Effector memory CD4-positive, alpha-beta T cell (primary cell): ENCODE measurements around the gene CADM4.
"Not testable (repeated sequence)": the region's sequence is repeated elsewhere in the genome, so short reads cannot be mapped to it uniquely, and the experiment has no call there.

Experiments used
- DNase-seq, 3 donors: peaks; one replicate each; pipeline ENCODE4 v3.0.0-alpha.2; 2020
- H3K27ac ChIP-seq: 2 replicates; pipeline ENCODE4 v1.7.0; 2013; ENCODE audit warnings: mild to moderate bottlenecking, low read length, moderate library complexity; ENCODE audit not compliant: insufficient read depth, poor library complexity, severe bottlenecking
- H3K27me3 ChIP-seq: replicated peaks from 2 replicates; pipeline ENCODE4 v1.7.0; 2013; ENCODE audit warnings: mild to moderate bottlenecking, low read length; ENCODE audit not compliant: insufficient read depth, control insufficient read depth, poor library complexity, severe bottlenecking
- H3K36me3 ChIP-seq: 2 replicates; pipeline ENCODE4 v1.7.0; 2013; ENCODE audit warnings: mild to moderate bottlenecking, low read length, moderate library complexity; ENCODE audit not compliant: control insufficient read depth, insufficient read depth
- H3K4me1 ChIP-seq: 2 replicates; pipeline ENCODE4 v1.7.0; 2013; ENCODE audit warnings: low read length, mild to moderate bottlenecking; ENCODE audit not compliant: control insufficient read depth, insufficient read depth, poor library complexity, severe bottlenecking
- H3K4me3 ChIP-seq: 2 replicates; pipeline ENCODE4 v1.7.0; 2013; ENCODE audit warnings: low read length, low read depth, mild to moderate bottlenecking; ENCODE audit not compliant: insufficient read depth, poor library complexity, severe bottlenecking
- H3K9me3 ChIP-seq: 2 replicates; pipeline ENCODE4 v1.7.0; 2013; ENCODE audit warnings: mild to moderate bottlenecking, low read length, moderate library complexity; ENCODE audit not compliant: control insufficient read depth

The CADM4 gene

GRCh38 chr19:43611788-43612187 lies 27.9 kb downstream of the CADM4 start, which contains the start of gene SRRM5:
Gene SRRM5 (plus strand): TSS chr19:43612088. CDS start chr19:43612122, 34 bp downstream.
- Histone ChIP-seq H3K27me3 (no peaks in the 10 kb centered on the region), H3K4me3 (no peak within 1 kb of the TSS), H3K9me3 (no peaks in the 10 kb centered on the region), H3K27ac (no peak within 1 kb of the TSS), H3K36me3 (peaks cover 27% of the 10 kb centered on the region), H3K4me1 (no peaks in the 10 kb centered on the region)
- no peak for DNase-seq

GRCh38 chr19:43610493-43610892 lies 29.2 kb downstream of the CADM4 start:
- peaks cover 30% of the 10 kb centered on the region for H3K36me3 ChIP-seq
- H3K4me3 ChIP-seq: no peak overlapping the region
- H3K27me3 ChIP-seq: no peaks in the 10 kb centered on the region
- H3K27ac ChIP-seq: no peak overlapping the region
- no peaks in the 10 kb centered on the region for H3K9me3 ChIP-seq
- no peak for DNase-seq
- H3K4me1 ChIP-seq: no peaks in the 10 kb centered on the region

DNA sequence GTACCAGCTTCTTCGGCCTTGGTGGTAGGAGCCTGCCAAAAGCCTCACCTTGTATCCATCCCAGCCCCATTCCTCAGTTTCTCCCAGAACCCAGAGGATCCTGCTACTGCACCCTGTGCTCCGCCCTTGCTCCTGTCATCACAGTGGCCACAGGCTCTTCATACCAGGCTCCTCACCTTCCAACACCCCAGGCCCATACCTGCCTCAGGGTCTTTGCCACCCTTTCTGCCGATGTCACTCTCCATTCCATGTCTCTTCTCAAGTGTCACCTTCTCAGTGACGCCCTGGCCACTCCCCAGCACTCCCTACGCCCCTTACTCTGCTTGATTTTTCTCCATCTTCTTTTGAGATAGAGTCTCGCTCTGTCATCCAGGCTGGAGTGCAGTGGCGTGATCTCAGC lies 29.8 kb downstream of the CADM4 start:
- Histone ChIP-seq H3K9me3 (no peaks in the 10 kb centered on the region), H3K36me3 (peaks cover 30% of the 10 kb centered on the region), H3K4me3 (no peak overlapping the region), H3K27me3 (no peaks in the 10 kb centered on the region), H3K27ac (no peak overlapping the region), H3K4me1 (no peaks in the 10 kb centered on the region)
- no peak for DNase-seq

DNA sequence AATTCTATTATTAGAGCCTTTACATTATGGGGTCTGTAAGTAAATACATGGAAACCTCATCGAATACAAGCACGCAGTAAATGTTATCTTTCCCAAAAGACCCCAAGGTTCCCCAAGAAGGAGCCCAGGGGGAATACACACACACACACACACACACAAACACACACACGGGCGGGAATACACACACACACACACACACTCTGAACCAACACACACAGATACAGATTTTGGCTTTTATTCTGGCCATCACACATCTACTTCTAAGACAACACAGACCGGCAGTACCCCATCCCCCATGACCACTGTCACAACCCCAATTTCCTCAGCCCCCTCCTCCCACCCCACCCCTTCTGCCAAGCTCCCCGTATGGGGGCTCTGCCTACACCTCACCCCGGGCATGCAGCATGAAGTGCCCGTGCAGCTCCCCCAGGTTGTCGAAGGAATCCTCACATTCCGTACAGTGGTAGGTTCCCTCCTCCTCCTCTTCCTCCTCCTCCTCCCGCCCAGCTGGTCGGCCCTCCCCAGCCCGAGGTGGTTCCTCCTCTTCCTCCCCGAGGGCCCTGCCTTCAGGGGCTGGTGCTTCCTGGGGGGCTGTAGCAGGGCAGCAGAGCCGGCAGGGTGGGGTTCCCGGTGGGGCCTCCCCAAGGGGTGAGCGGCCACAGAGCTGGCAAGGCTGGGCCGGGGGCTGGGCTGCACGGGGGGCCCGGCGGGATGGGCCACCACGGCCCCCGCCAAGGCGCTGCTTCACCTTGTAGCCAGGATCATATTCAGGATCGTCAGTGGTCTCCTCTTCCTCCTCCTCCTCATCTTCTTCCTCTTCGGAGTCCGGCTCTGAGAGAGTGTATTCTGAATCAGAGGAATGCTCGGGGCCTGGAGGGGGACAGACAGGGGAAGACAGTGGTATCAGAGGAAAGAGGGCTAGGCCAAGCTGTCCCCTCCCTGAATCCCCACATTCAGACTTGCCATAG lies 32.1 kb downstream of the CADM4 start:
- Histone ChIP-seq H3K4me3 (no peak overlapping the region), H3K4me1 (no peaks in the 10 kb centered on the region), H3K9me3 (no peaks in the 10 kb centered on the region), H3K27ac (no peak overlapping the region), H3K27me3 (no peaks in the 10 kb centered on the region), H3K36me3 (peaks cover 23% of the 10 kb centered on the region)
- no peak for DNase-seq

DNA sequence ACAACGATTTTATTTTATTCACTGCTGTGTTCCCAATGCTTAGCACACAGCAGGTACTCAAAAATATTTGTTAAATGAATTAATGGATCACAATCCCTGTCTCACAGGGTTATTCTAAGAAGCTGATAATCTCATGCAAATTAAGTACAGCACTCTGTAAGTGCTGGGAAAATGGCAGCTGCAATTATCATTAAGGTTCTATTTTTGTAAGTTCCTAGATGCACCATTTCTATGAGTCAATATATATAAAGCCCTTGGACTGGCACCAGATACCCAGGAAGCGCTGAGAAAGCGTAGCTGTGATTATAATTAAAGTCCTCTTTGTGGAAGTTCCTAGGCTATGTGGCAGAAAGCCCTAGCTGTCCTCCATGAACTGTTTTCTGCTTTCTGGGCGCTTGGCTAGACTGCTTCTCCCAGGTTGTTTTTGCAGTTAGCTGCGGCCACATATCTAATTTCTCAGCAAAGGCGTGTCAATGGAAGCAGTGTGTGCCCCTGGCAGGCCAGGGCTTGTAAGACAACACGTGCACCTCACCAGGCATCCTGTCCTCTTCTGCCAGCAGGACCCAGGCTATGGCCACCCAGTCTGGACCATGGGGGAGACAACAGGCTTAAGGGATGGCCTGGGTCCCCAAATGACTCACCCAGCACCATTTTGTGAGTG lies 33.0 kb downstream of the CADM4 start:
- H3K27me3 ChIP-seq: no peaks in the 10 kb centered on the region
- H3K9me3 ChIP-seq: no peaks in the 10 kb centered on the region
- no peak overlapping the region for H3K27ac ChIP-seq
- H3K4me1 ChIP-seq: no peaks in the 10 kb centered on the region
- no peak for DNase-seq
- H3K4me3 ChIP-seq: no peak overlapping the region
- H3K36me3 ChIP-seq: peaks cover 15% of the 10 kb centered on the region

DNA sequence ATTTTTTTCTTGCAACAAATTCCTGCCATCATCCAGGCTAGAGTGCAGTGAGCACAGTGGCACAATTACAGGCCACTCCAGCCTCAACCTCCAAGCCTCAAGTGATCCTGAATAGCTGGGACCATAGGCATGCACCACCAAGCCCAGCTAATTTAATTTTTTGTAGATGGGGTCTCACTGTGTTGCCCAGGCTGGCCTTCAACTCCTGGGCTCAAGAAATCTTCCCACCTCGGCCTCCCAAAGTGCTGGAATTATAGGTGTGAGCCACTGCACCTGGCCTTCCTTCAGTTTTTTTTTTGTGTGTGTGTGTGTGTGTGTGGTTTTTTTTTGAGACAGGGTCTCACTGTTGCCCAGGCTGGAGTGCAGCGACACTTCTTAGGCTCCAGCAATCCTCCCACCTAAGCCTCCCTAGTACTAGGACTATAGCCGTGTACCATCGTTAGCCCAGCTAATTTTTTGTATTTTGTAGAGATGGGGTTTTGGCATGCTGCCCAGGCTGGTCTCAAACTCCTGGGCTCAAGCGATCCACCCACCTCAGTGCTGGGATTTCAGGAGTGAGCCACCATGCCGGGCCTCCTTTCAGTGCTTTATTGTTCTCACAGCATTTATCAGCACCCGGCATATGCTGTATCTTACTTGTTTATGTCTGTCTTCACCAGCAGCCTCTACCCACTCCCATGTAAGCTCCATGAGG lies 33.6 kb downstream of the CADM4 start:
- no peak overlapping the region for H3K27ac ChIP-seq
- peaks cover 11% of the 10 kb centered on the region for H3K36me3 ChIP-seq
- H3K9me3 ChIP-seq: no peaks in the 10 kb centered on the region
- no peak overlapping the region for H3K4me3 ChIP-seq
- no peaks in the 10 kb centered on the region for H3K4me1 ChIP-seq
- H3K27me3 ChIP-seq: no peaks in the 10 kb centered on the region
- DNase-seq: no peak

DNA sequence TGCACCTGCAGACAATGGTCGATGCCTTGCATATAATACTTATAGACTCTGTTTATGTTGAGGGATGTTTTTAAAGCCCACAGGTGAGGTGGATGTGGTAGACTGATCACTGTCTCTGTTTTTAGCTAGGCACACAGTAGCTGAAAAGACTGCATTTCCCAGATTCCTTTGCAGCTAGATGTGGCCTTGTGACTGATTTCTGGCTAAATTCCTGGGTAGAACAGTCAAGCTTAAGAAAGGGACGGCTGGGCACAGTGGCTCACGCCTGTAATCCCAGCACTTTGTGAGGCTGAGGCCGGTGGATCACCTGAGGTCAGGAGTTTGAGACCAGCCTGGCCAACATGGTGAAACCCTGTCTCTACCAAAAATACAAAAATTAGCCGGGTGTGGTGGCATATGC lies 39.3 kb downstream of the CADM4 start:
- not testable (repeated sequence) for H3K4me3 ChIP-seq, H3K27me3 ChIP-seq, H3K27ac ChIP-seq, H3K9me3 ChIP-seq, DNase-seq
- peaks cover 23% of the 10 kb centered on the region for H3K4me1 ChIP-seq
- peaks cover 15% of the 10 kb centered on the region for H3K36me3 ChIP-seq

DNA sequence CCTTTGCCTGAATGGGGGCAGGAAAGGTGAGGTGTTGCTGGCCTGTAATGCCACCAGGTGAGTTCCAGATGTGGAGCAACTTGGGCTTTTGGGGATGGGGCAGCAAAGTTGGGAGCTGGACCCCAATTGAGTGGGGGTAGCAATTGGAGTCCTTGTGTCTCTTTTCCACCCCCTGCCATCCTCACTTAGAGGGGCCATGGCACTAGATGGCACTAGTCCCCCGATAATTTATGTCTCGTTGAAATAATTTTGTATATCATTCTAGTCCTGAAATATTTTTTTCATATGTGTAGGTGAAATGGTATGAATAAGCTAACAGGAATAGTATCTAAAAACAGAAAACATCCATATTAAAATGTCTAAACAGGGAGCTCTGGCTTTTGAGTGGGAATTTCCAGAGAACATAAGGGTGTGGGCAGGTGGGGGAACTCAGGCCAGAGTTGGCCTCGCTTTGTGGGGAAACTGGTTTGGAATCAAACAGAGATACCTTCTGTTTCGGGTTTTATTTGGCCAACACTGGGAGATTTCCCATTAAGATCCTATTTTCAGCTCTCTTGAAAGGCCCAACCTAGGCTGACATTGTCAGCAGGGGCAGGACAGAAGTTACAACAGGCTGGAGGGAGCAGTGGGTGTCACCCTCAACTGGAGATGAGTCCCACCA lies 39.9 kb downstream of the CADM4 start:
- DNase-seq: no peak
- Histone ChIP-seq H3K27me3 (no peaks in the 10 kb centered on the region), H3K4me3 (no peak overlapping the region), H3K36me3 (peaks cover 15% of the 10 kb centered on the region), H3K4me1 (peaks cover 23% of the 10 kb centered on the region), H3K27ac (no peak overlapping the region), H3K9me3 (no peaks in the 10 kb centered on the region)

DNA sequence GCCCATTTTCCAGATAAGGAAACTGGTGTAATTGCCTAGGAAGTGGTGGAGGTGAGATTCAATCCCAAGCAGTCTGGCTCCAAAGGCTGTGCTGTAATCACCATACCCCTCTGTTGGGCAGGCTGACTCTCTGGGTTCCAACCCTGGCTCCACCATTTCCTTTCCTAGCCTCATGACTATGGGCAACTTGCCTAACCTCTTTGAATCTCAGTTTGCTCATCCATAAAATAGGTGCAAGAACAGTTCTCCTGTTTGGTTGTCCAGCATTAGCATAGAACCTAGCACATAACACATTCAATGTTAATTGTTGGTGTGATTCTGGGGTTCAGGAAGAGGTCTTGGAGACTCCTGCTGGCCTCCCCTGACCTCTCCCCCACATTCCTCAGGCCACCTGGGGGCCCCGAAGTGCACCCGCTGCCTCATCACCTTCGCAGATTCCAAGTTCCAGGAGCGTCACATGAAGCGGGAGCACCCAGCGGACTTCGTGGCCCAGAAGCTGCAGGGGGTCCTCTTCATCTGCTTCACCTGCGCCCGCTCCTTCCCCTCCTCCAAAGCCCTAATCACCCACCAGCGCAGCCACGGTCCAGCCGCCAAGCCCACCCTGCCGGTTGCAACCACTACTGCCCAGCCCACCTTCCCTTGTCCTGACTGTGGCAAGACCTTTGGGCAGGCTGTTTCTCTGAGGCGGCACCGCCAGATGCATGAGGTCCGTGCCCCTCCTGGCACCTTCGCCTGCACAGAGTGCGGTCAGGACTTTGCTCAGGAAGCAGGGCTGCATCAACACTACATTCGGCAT lies 41.0 kb downstream of the CADM4 start:
- H3K36me3 ChIP-seq: peaks cover 15% of the 10 kb centered on the region
- H3K4me3 ChIP-seq: no peak overlapping the region
- no peaks in the 10 kb centered on the region for H3K27me3 ChIP-seq
- no peaks in the 10 kb centered on the region for H3K9me3 ChIP-seq
- no peak for DNase-seq
- H3K27ac ChIP-seq: peak overlapping the region; percentile 21
- H3K4me1 ChIP-seq: peaks cover 23% of the 10 kb centered on the region
